Kidney (tissue), 14 donors: ENCODE data around the gene FAM204A. TPM values are rescaled to one million over a fixed set of nuclear protein-coding genes. Genes with fewer than 3 reads are reported as not detected.

ENCODE experiments used
- DNase-seq, 5 donors: peaks; one replicate each; pipeline ENCODE4 v3.0.0-alpha.2; 2013 to 2020
- FAIRE-seq: peaks from 2 replicates; lab custom pipeline; 2012; peaks lifted over from hg19 to GRCh38; lab: Jason Lieb, UNC
- H3K27ac ChIP-seq, 2 donors: one replicate each; pipeline ENCODE4 v1.7.0; 2013; ENCODE audit warnings: low read depth in 2 of 2, low read length in 2 of 2, inconsistent platforms in 1 of 2
- H3K27me3 ChIP-seq: one replicate; pipeline ENCODE4 v1.7.1; 2013; ENCODE audit warnings: low read length, inconsistent platforms; ENCODE audit not compliant: control insufficient read depth, insufficient read depth
- H3K36me3 ChIP-seq, 3 donors: one replicate each; pipeline versions ENCODE4 v1.7.0 to v1.7.1; 2013; ENCODE audit warnings: low read length in 3 of 3, control low read depth in 1 of 3, inconsistent platforms in 1 of 3; ENCODE audit not compliant: insufficient read depth in 3 of 3, control insufficient read depth in 2 of 3
- H3K4me1 ChIP-seq, 3 donors: one replicate each; pipeline versions ENCODE4 v1.7.0 to v1.7.1; 2013; ENCODE audit warnings: low read length in 3 of 3, inconsistent platforms in 1 of 3, low read depth in 1 of 3; ENCODE audit not compliant: control insufficient read depth in 2 of 3, insufficient read depth in 2 of 3
- H3K4me3 ChIP-seq, 3 donors: one replicate each; pipeline versions ENCODE4 v1.7.0 to v1.8.1; 2013; ENCODE audit warnings: low read length in 3 of 3, control low read depth in 1 of 3, inconsistent platforms in 1 of 3
- H3K9ac ChIP-seq, 3 donors: one replicate each; pipeline versions ENCODE4 v1.7.0 to v1.7.1; 2013; ENCODE audit warnings: low read length in 3 of 3, control low read depth in 1 of 3, inconsistent platforms in 1 of 3
- H3K9me3 ChIP-seq, 3 donors: one replicate each; pipeline versions ENCODE4 v1.7.0 to v1.7.1; 2013; ENCODE audit warnings: low read length in 3 of 3, control low read depth in 1 of 3, inconsistent platforms in 1 of 3; ENCODE audit not compliant: control insufficient read depth in 2 of 3, insufficient read depth in 1 of 3
- intact Hi-C: fragments of 100-400 bp; cut with DNase I; formaldehyde crosslinking; loops from one replicate; pipeline ENCODE4 v1.11.1; 2022
- polyA plus RNA-seq: library from polyadenylated mRNA; stranded (reverse); fragments of 350-450 nt; fragmentation: Illumina TruSeq; extraction: RNeasy Lipid Tissue Mini Kit (QIAGEN cat#74804); gene quantifications from one replicate; pipeline ENCODE4 v1.2.3, GENCODE V29; 2014; ENCODE audit warnings: low read depth, low replicate concordance; ENCODE audit not compliant: insufficient read depth
- total RNA-seq: library from RNA; stranded (reverse); fragmentation: NEBNext Ultra II Directional; extraction: Animal tissue kit (Norgen Biotek cat#: 25700); gene quantifications from one replicate; pipeline ENCODE4 v1.2.1, GENCODE V29; 2021
- TF ChIP-seq, protein P1 (sequence below): IDR thresholded peaks from 3 replicates; pipeline ENCODE4 v1.5.1; 2012; ENCODE audit warnings: mild to moderate bottlenecking, moderate library complexity, borderline replicate concordance; ENCODE audit not compliant: insufficient read depth; ENCODE audit errors: extremely low read depth
- donor health status: control.
- donor health status: control.
- donor health status: control.
- donor health status: control.
- donor health status: control.
- donor health status: DM: yes; HTN: yes; CAD: no.
- donor health status: Normal renal cell carcinoma (clear cell type).

Gene FAM204A
- total and polyA plus RNA-seq, 2 donors from 2014 or later: 40.2 to 70.6 TPM

GRCh38 chr10:118332236-118332635 is 9.9 kb downstream of the FAM204A start:
- no peak for DNase-seq
- peaks cover 8 to 48% (median 28%) of the 10 kb centered on the region in 3 donors for H3K36me3 ChIP-seq
- no peak overlapping the region for H3K27ac ChIP-seq
- intact Hi-C loops: no loop called here
- no peaks in the 10 kb centered on the region for H3K9me3 ChIP-seq
- no peak for FAIRE-seq
- TF ChIP-seq, protein P1, sequence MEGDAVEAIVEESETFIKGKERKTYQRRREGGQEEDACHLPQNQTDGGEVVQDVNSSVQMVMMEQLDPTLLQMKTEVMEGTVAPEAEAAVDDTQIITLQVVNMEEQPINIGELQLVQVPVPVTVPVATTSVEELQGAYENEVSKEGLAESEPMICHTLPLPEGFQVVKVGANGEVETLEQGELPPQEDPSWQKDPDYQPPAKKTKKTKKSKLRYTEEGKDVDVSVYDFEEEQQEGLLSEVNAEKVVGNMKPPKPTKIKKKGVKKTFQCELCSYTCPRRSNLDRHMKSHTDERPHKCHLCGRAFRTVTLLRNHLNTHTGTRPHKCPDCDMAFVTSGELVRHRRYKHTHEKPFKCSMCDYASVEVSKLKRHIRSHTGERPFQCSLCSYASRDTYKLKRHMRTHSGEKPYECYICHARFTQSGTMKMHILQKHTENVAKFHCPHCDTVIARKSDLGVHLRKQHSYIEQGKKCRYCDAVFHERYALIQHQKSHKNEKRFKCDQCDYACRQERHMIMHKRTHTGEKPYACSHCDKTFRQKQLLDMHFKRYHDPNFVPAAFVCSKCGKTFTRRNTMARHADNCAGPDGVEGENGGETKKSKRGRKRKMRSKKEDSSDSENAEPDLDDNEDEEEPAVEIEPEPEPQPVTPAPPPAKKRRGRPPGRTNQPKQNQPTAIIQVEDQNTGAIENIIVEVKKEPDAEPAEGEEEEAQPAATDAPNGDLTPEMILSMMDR: no peak
- H3K27me3 ChIP-seq: no peaks in the 10 kb centered on the region
- no peak overlapping the region for H3K9ac ChIP-seq
- H3K4me3 ChIP-seq: no peak overlapping the region
- peaks cover 0 to 4% (median 0%) of the 10 kb centered on the region in 3 donors for H3K4me1 ChIP-seq

DNA sequence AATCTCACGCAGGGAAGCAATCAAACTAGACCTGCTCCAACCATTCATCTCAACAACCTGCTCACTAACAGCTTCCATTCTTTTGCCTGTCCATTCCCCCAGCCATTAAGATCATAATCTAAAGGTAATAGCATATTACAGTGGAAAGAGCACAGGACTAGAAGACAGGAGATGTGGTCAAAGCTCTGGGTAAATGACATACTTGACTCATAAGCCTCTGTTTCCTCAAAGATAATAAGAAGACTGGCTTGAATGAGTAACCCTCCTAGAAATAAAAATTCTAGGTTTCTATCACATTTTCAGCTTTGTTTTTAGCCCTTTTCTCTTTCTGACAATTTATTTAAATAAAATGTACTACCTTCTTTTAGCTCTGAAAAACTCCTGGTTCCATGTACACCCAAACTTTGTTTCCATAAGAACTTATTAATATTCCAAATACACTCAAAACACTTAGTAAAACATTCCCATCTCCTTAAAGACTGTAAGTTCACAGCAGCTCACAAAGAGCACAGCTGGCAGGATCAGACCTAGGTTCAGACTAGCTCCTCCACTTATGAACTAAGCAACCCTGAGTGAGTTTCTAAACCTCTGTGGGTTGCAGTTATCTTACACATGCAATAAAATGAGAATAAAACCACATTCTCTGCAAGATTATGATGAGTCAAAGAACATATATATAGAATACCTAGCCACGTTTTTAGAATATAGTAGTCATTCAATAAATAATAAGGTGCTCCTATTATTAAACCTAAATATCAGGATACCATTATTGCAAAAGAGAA is 11.6 kb downstream of the FAM204A start:
- FAIRE-seq (no peak), DNase-seq (no peak)
- intact Hi-C loops: no loop called here
- Histone ChIP-seq H3K9ac (no peak overlapping the region), H3K27ac (no peak overlapping the region), H3K4me1 (peaks cover 0 to 4% (median 0%) of the 10 kb centered on the region in 3 donors), H3K27me3 (no peaks in the 10 kb centered on the region), H3K9me3 (no peaks in the 10 kb centered on the region), H3K4me3 (no peak overlapping the region), H3K36me3 (peaks cover 8 to 45% (median 32%) of the 10 kb centered on the region in 3 donors)
- TF ChIP-seq, protein P1: no peak

DNA sequence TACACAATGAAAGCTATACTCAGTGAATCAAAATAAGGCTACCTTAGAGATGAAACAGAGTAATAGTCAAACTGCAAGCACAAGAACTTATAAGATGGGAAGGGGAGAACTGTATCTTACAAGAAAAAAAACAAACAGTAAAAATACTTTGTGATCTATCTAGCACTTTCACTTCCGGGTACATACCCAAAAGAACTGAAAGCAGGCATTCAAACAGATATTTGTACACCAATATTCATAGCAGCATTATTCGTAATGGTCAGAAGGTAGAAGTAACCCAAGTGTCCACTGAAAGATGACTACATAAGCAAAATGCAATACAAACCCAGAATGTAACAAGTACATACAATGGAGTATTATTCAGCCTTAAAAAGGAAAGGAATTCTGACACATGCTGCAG is 18.0 kb downstream of the FAM204A start:
- peaks cover 3 to 30% (median 18%) of the 10 kb centered on the region in 3 donors for H3K36me3 ChIP-seq
- no peak for DNase-seq
- no peaks in the 10 kb centered on the region for H3K27me3 ChIP-seq
- peaks cover 0 to 4% (median 0%) of the 10 kb centered on the region in 3 donors for H3K4me1 ChIP-seq
- H3K4me3 ChIP-seq: no peak overlapping the region
- no peaks in the 10 kb centered on the region for H3K9me3 ChIP-seq
- no peak overlapping the region for H3K9ac ChIP-seq
- FAIRE-seq: no peak
- intact Hi-C loops: no loop called here
- H3K27ac ChIP-seq: no peak overlapping the region
- TF ChIP-seq, protein P1: no peak
